DOHH2 (cell line): Measurements from ENCODE around the gene AUTS2.

Source experiments
- H3F3A ChIP-seq: fragments of 200-600 bp; sonication (generic), shearing (Covaris generic); 2 replicates; pipeline ENCODE4 v1.6.0; 2016; ENCODE audit warnings: antibody characterized with exemption, mild to moderate bottlenecking; ENCODE audit not compliant: control insufficient read depth, insufficient read depth
- H3K27ac ChIP-seq: fragments of 200-600 bp; sonication (generic); 2 replicates; pipeline ENCODE4 v1.5.1; 2014; ENCODE audit warnings: low read depth, mild to moderate bottlenecking, low read length, moderate library complexity
- H3K27me3 ChIP-seq: fragments of 200-600 bp; sonication (generic); 2 replicates; pipeline ENCODE4 v1.6.1; 2014; ENCODE audit warnings: mild to moderate bottlenecking, low read length, mixed read lengths; ENCODE audit not compliant: control insufficient read depth
- H3K36me3 ChIP-seq: fragments of 200-600 bp; sonication (generic); 2 replicates; pipeline ENCODE4 v1.6.1; 2014; ENCODE audit warnings: mild to moderate bottlenecking, low read length, moderate library complexity, mixed read lengths; ENCODE audit not compliant: control insufficient read depth
- H3K4me1 ChIP-seq: fragments of 200-600 bp; sonication (generic); 2 replicates; pipeline ENCODE4 v1.6.1; 2014; ENCODE audit warnings: mild to moderate bottlenecking, low read length, mixed read lengths; ENCODE audit not compliant: control insufficient read depth
- H3K4me2 ChIP-seq: fragments of 200-600 bp; sonication (generic); 2 replicates; pipeline ENCODE4 v1.6.0; 2014; ENCODE audit warnings: mild to moderate bottlenecking, low read length, moderate library complexity
- H3K4me3 ChIP-seq: fragments of 200-600 bp; sonication (generic); 2 replicates; pipeline ENCODE4 v1.5.1; 2014; ENCODE audit warnings: mild to moderate bottlenecking, low read length, mixed read lengths
- H3K79me2 ChIP-seq: fragments of 200-600 bp; sonication (generic); 2 replicates; pipeline ENCODE4 v1.6.1; 2014; ENCODE audit warnings: mild to moderate bottlenecking, low read length, mixed read lengths; ENCODE audit not compliant: control insufficient read depth
- H3K9me2 ChIP-seq: fragments of 200-600 bp; sonication (generic); replicated peaks from 2 replicates; pipeline ENCODE4 v1.6.1; 2014; ENCODE audit warnings: mild to moderate bottlenecking, low read length, mixed read lengths; ENCODE audit not compliant: control insufficient read depth
- H3K9me3 ChIP-seq: fragments of 200-600 bp; sonication (generic); 2 replicates; pipeline ENCODE4 v1.6.1; 2014; ENCODE audit warnings: antibody characterized with exemption, low read length, mixed read lengths; ENCODE audit not compliant: control insufficient read depth, insufficient read depth
- H4K20me1 ChIP-seq: fragments of 200-600 bp; sonication (generic); 2 replicates; pipeline ENCODE4 v1.6.0; 2014; ENCODE audit warnings: low read depth, mild to moderate bottlenecking, antibody characterized with exemption, low read length, moderate library complexity; ENCODE audit not compliant: control insufficient read depth, insufficient read depth
- EZH2phosphoT487 ChIP-seq: fragments of 200-600 bp; sonication (generic); IDR thresholded peaks from 2 replicates; pipeline ENCODE4 v1.6.1; 2017; ENCODE audit warnings: borderline replicate concordance, mild to moderate bottlenecking, antibody characterized with exemption, low read length, moderate library complexity, mixed read lengths
- TF ChIP-seq, protein P1 (sequence below): fragments of 200-600 bp; sonication (generic); IDR thresholded peaks from one replicate; pipeline ENCODE4 v1.5.1; 2014; ENCODE audit warnings: antibody characterized with exemption, mild to moderate bottlenecking, low read depth, low read length; ENCODE audit not compliant: poor library complexity, severe bottlenecking

Gene AUTS2

GRCh38 chr7:69595415-69595814, 2.9 kb upstream of the AUTS2 start:
- H3K9me3 ChIP-seq: peaks cover 10% of the 10 kb centered on the region
- H3K27me3 ChIP-seq: 0 out of 2 replicates have a peak, but pooled peaks cover 3% of the 10 kb centered on the region
- no peak overlapping the region for H3K4me2 ChIP-seq
- H3K36me3 ChIP-seq: peaks cover 7% of the 10 kb centered on the region; the same call in 1 of the 2 replicates
- TF ChIP-seq EZH2phosphoT487: no peak
- TF ChIP-seq, protein P1, sequence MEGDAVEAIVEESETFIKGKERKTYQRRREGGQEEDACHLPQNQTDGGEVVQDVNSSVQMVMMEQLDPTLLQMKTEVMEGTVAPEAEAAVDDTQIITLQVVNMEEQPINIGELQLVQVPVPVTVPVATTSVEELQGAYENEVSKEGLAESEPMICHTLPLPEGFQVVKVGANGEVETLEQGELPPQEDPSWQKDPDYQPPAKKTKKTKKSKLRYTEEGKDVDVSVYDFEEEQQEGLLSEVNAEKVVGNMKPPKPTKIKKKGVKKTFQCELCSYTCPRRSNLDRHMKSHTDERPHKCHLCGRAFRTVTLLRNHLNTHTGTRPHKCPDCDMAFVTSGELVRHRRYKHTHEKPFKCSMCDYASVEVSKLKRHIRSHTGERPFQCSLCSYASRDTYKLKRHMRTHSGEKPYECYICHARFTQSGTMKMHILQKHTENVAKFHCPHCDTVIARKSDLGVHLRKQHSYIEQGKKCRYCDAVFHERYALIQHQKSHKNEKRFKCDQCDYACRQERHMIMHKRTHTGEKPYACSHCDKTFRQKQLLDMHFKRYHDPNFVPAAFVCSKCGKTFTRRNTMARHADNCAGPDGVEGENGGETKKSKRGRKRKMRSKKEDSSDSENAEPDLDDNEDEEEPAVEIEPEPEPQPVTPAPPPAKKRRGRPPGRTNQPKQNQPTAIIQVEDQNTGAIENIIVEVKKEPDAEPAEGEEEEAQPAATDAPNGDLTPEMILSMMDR: no peak
- peaks cover 19% of the 10 kb centered on the region for H3K4me1 ChIP-seq
- peaks cover 5% of the 10 kb centered on the region; the same call in 1 of the 2 replicates for H4K20me1 ChIP-seq
- H3K4me3 ChIP-seq: no peak overlapping the region
- no peak overlapping the region for H3K27ac ChIP-seq
- no peaks in the 10 kb centered on the region for H3K9me2 ChIP-seq
- peaks cover 27% of the 10 kb centered on the region for H3F3A ChIP-seq
- peaks cover 17% of the 10 kb centered on the region for H3K79me2 ChIP-seq

GRCh38 chr7:69596056-69596455, 2.2 kb upstream of the AUTS2 start:
- peaks cover 26% of the 10 kb centered on the region for H3K4me1 ChIP-seq
- no peaks in the 10 kb centered on the region for H3K9me2 ChIP-seq
- H3K27ac ChIP-seq: no peak overlapping the region
- H3K4me3 ChIP-seq: no peak overlapping the region
- H4K20me1 ChIP-seq: peaks cover 11% of the 10 kb centered on the region; the same call in 1 of the 2 replicates
- H3K4me2 ChIP-seq: no peak overlapping the region
- peaks cover 23% of the 10 kb centered on the region for H3K79me2 ChIP-seq
- 0 out of 2 replicates have a peak, but pooled peaks cover 3% of the 10 kb centered on the region for H3K27me3 ChIP-seq
- peaks cover 5% of the 10 kb centered on the region for H3K9me3 ChIP-seq
- peaks cover 7% of the 10 kb centered on the region; the same call in 1 of the 2 replicates for H3K36me3 ChIP-seq
- H3F3A ChIP-seq: peaks cover 27% of the 10 kb centered on the region
- TF ChIP-seq, protein P1: no peak
- TF ChIP-seq EZH2phosphoT487: no peak

DNA sequence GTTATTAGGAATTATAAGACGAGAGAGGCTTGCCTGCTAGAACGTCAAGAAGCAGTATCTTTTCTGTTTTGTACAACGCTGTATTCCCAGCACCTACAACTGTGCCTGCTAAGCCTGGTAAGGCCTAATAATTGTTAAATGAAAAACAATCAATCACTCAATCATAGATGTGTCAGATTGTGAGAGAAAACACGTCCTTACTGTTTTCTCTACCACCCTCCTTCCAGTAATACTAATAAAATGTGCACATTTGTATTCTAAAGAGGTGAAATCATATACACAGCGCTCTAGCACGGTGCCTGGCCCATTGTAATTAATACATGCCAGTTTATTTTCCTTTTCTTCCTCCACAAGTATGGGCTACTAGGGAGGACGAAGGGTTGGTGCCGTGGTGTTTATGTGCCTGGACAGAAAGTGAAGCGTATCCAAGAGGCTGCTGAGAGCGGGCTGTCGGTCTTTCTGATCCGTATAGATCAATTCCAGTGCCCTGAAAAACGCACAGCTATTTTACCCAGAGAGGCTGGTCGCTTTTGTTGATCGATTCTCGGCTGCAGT, 1.5 kb upstream of the AUTS2 start:
- H3K27ac ChIP-seq: peak overlapping the region; percentile 39; the same call in 1 of the 2 replicates
- H4K20me1 ChIP-seq: peaks cover 17% of the 10 kb centered on the region; the same call in 1 of the 2 replicates
- TF ChIP-seq, protein P1: no peak
- TF ChIP-seq EZH2phosphoT487: no peak

More for the DNA sequence above, 1.5 kb upstream of the AUTS2 start:
- Histone ChIP-seq H3K9me3 (no peaks in the 10 kb centered on the region), H3K4me3 (peak overlapping the region; percentile 89), H3K27me3 (0 out of 2 replicates have a peak, but pooled peaks cover 3% of the 10 kb centered on the region), H3K36me3 (peaks cover 10% of the 10 kb centered on the region; the same call in 1 of the 2 replicates), H3K9me2 (no peaks in the 10 kb centered on the region), H3F3A (peaks cover 27% of the 10 kb centered on the region), H3K79me2 (peaks cover 31% of the 10 kb centered on the region), H3K4me1 (peaks cover 33% of the 10 kb centered on the region), H3K4me2 (peak overlapping the region; percentile 98)
